Left lobe of liver (tissue), 2 donors: Measurements from ENCODE around the gene GRK7. TPM values are rescaled to one million over a fixed set of nuclear protein-coding genes. Genes with fewer than 3 reads are reported as not detected.
"Not testable (repeated sequence)": the region's sequence is repeated elsewhere in the genome, so short reads cannot be mapped to it uniquely, and the experiment has no call there.

Experiments
- ATAC-seq: fragments of 200-7000 bp; cut with Tn5 transposase; one replicate; pipeline ENCODE4 v1.9.1; 2020; ENCODE audit warnings: mild to moderate bottlenecking, moderate library complexity
- DNase-seq: peaks from one replicate; pipeline ENCODE4 v3.0.0-alpha.2; 2020; ENCODE audit warnings: low spot score
- total RNA-seq: library from RNA; stranded (reverse); gene quantifications from one replicate; pipeline ENCODE4 v1.2.1, GENCODE V29; 2021
- donor health status: DM: no; HTN: no; CAD: no; lungs with moderate emphysema.
- donor health status: DM: no; HTN: yes; CAD: no.

Gene GRK7
- total RNA-seq, 1 donor from 2014 or later = not detected

GRCh38 chr3:141754032-141754431, 9.2 kb upstream of the GRK7 start:
- ATAC-seq = no peak
- DNase-seq = no peak

GRCh38 chr3:141762552-141762951, 656 bp upstream of the GRK7 start:
- DNase-seq, ATAC-seq: not testable (repeated sequence)

GRCh38 chr3:141764045-141764444, 837 bp downstream of the GRK7 start:
- ATAC-seq = no peak
- no peak for DNase-seq

GRCh38 chr3:141764465-141764864, 1.3 kb downstream of the GRK7 start:
- ATAC-seq = no peak
- DNase-seq = no peak

- DNase-seq (no peak), ATAC-seq (no peak)
Measured at GRCh38 chr3:141764986-141765385, 1.8 kb downstream of the GRK7 start.

GRCh38 chr3:141767066-141767465, 3.9 kb downstream of the GRK7 start:
- DNase-seq = no peak
- ATAC-seq = no peak

GRCh38 chr3:141769221-141769894, 6.2 kb downstream of the GRK7 start:
- ATAC-seq (no peak), DNase-seq (no peak)

GRCh38 chr3:141773676-141774075, 10.5 kb downstream of the GRK7 start:
- ATAC-seq = no peak

GRCh38 chr3:141776376-141776775, 13.2 kb downstream of the GRK7 start:
- DNase-seq = no peak
- ATAC-seq = no peak

More at GRCh38 chr3:141773676-141774075, 10.5 kb downstream of the GRK7 start:
- no peak for DNase-seq

GRCh38 chr3:141776885-141777284, 13.7 kb downstream of the GRK7 start:
- ATAC-seq (no peak), DNase-seq (no peak)

GRCh38 chr3:141777957-141778813, 15.0 kb downstream of the GRK7 start:
- no peak for ATAC-seq
- DNase-seq = no peak

GRCh38 chr3:141779667-141780066, 16.5 kb downstream of the GRK7 start:
- ATAC-seq (no peak), DNase-seq (no peak)

GRCh38 chr3:141782386-141782932, 19.3 kb downstream of the GRK7 start:
- no peak for ATAC-seq
- no peak for DNase-seq

GRCh38 chr3:141783632-141784031, 20.4 kb downstream of the GRK7 start:
- no peak for DNase-seq
- no peak for ATAC-seq

- DNase-seq = no peak
- no peak for ATAC-seq
Measured at GRCh38 chr3:141784096-141784495, 20.9 kb downstream of the GRK7 start.

GRCh38 chr3:141784531-141784930, 21.3 kb downstream of the GRK7 start:
- ATAC-seq (no peak), DNase-seq (no peak)

- ATAC-seq (no peak), DNase-seq (no peak)
Measured at GRCh38 chr3:141788149-141788548, 24.9 kb downstream of the GRK7 start.

- not testable (repeated sequence) for DNase-seq, ATAC-seq
Measured at GRCh38 chr3:141788750-141789149, 25.5 kb downstream of the GRK7 start.

GRCh38 chr3:141789281-141789680, 26.1 kb downstream of the GRK7 start:
- DNase-seq = no peak
- ATAC-seq = no peak

GRCh38 chr3:141790171-141790570, 27.0 kb downstream of the GRK7 start:
- DNase-seq (no peak), ATAC-seq (no peak)

GRCh38 chr3:141792495-141792894, 29.3 kb downstream of the GRK7 start:
- no peak for DNase-seq

More at GRCh38 chr3:141792495-141792894, 29.3 kb downstream of the GRK7 start:
- no peak for ATAC-seq
